Endothelial cell (in vitro differentiated cells): ENCODE results near the gene FBXO38. TPM values are rescaled to one million over a fixed set of nuclear protein-coding genes. Genes with fewer than 3 reads are reported as not detected.

ENCODE experiments used
- DNase-seq: peaks from one replicate; pipeline ENCODE4 v3.0.0; 2021; ENCODE audit warnings: low spot score
- H3K27ac Mint-ChIP-seq: one replicate; pipeline ENCODE4 v1.8.0; 2021; ENCODE audit warnings: mixed read lengths, inconsistent platforms; ENCODE audit not compliant: unreplicated experiment
- H3K27me3 Mint-ChIP-seq: one replicate; pipeline ENCODE4 v1.8.0; 2021; ENCODE audit warnings: mild to moderate bottlenecking, moderate library complexity, mixed read lengths, inconsistent platforms; ENCODE audit not compliant: unreplicated experiment
- H3K36me3 Mint-ChIP-seq: one replicate; pipeline ENCODE4 v1.8.0; 2021; ENCODE audit warnings: mild to moderate bottlenecking, low read depth, mixed read lengths, inconsistent platforms; ENCODE audit not compliant: unreplicated experiment
- H3K4me1 Mint-ChIP-seq: one replicate; pipeline ENCODE4 v1.8.0; 2021; ENCODE audit warnings: mild to moderate bottlenecking, mixed read lengths, inconsistent platforms; ENCODE audit not compliant: unreplicated experiment
- H3K4me3 Mint-ChIP-seq: one replicate; pipeline ENCODE4 v1.8.0; 2021; ENCODE audit warnings: mild to moderate bottlenecking, mixed read lengths, inconsistent platforms; ENCODE audit not compliant: unreplicated experiment
- H3K9me3 Mint-ChIP-seq: one replicate; pipeline ENCODE4 v1.8.0; 2021; ENCODE audit warnings: mixed read lengths, inconsistent platforms; ENCODE audit not compliant: unreplicated experiment
- total RNA-seq: library from RNA; stranded (reverse); fragmentation: NEBNext Ultra II Directional; extraction: Animal tissue kit (Norgen Biotek cat#: 25700); gene quantifications from one replicate; pipeline ENCODE4 v1.2.1, GENCODE V29; 2021; ENCODE audit not compliant: unreplicated experiment
- TF ChIP-seq, protein P1 (sequence below): fragments of 200-600 bp; sonication (generic); IDR thresholded peaks from one replicate; pipeline ENCODE4 v1.5.0; 2021; ENCODE audit warnings: antibody characterized with exemption; ENCODE audit not compliant: unreplicated experiment

The FBXO38 gene
- total RNA-seq, 1 donor from 2014 or later, result 50.0 TPM

- Mint-ChIP-seq H3K27me3 (no peaks in the 10 kb centered on the region), H3K4me1 (no peaks in the 10 kb centered on the region), H3K36me3 (peaks cover 26% of the 10 kb centered on the region), H3K4me3 (no peak overlapping the region), H3K27ac (no peak overlapping the region), H3K9me3 (no peaks in the 10 kb centered on the region)
- DNase-seq, result no peak
- TF ChIP-seq, protein P1, sequence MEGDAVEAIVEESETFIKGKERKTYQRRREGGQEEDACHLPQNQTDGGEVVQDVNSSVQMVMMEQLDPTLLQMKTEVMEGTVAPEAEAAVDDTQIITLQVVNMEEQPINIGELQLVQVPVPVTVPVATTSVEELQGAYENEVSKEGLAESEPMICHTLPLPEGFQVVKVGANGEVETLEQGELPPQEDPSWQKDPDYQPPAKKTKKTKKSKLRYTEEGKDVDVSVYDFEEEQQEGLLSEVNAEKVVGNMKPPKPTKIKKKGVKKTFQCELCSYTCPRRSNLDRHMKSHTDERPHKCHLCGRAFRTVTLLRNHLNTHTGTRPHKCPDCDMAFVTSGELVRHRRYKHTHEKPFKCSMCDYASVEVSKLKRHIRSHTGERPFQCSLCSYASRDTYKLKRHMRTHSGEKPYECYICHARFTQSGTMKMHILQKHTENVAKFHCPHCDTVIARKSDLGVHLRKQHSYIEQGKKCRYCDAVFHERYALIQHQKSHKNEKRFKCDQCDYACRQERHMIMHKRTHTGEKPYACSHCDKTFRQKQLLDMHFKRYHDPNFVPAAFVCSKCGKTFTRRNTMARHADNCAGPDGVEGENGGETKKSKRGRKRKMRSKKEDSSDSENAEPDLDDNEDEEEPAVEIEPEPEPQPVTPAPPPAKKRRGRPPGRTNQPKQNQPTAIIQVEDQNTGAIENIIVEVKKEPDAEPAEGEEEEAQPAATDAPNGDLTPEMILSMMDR, result no peak
These were observed 34.8 kb downstream of the FBXO38 start for GRCh38 chr5:148418511-148418910.

DNA sequence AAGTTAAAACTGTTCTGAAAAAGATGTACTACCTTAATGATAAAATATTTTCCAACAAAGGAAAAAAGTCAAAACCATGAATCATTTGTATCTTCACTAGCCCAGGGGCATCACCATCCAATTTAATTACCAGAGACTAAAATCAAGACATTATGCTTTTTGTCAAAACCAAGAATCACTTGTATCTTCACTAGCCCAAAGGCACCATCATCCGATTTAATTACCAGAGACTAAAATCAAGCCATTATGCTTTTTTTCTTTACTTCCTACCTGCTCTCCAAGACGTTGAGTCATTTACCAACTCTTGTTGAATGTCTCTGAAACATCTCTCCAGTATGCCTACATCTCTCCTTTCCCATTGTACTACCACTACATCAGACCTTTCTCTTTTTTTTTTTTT lies 37.9 kb downstream of the FBXO38 start:
- Mint-ChIP-seq H3K9me3 (no peaks in the 10 kb centered on the region), H3K27ac (no peak overlapping the region), H3K27me3 (no peaks in the 10 kb centered on the region), H3K4me1 (no peaks in the 10 kb centered on the region), H3K36me3 (peaks cover 35% of the 10 kb centered on the region), H3K4me3 (no peak overlapping the region)
- no peak for DNase-seq
- TF ChIP-seq, protein P1, result no peak

DNA sequence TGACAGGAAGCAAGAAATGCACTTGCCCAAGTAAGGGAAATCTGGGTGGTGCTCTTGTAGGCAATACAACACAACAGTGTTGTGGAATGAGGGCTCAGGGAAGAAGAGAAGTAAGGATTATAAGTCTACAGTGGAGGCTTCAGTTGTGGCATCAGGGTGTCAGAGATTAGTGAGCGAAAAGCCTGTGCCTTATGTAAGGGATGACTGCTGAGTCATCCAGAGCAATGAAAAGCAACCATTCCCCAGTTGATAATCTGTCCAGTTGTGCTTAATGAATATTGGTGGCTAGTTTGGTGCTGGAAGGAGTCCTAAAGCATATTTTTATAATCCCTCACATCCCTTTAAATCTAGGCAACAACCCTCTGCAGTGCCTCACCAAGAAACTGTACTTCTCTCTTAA lies 42.0 kb downstream of the FBXO38 start:
- no peak for DNase-seq
- Mint-ChIP-seq H3K36me3 (peaks cover 35% of the 10 kb centered on the region), H3K9me3 (no peaks in the 10 kb centered on the region), H3K27ac (no peak overlapping the region), H3K4me1 (no peaks in the 10 kb centered on the region), H3K27me3 (no peaks in the 10 kb centered on the region), H3K4me3 (no peak overlapping the region)
- TF ChIP-seq, protein P1, result no peak

DNA sequence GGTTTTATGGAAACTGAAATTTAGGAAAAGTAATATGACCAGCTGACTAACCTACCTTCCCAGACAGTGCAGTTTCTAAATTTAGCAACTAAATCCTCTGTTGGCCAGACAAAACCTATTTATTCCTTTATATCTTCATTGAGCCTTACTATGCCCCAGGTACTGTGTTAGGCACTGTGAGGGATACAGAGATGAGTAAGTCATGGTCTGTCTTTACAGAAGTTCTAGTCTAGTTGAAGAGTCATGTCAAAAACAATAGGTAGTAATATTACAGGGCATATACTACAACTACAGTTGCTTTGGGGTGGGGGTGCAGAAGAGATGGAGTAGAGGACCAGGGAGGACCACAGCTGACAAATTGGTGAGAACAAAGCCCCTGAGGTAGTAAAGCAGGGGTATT lies 42.8 kb downstream of the FBXO38 start:
- Mint-ChIP-seq H3K27ac (no peak overlapping the region), H3K36me3 (peaks cover 35% of the 10 kb centered on the region), H3K27me3 (no peaks in the 10 kb centered on the region), H3K9me3 (no peaks in the 10 kb centered on the region), H3K4me1 (no peaks in the 10 kb centered on the region), H3K4me3 (no peak overlapping the region)
- TF ChIP-seq, protein P1, result no peak
- DNase-seq, result no peak

- Mint-ChIP-seq H3K4me1 (no peaks in the 10 kb centered on the region), H3K27ac (no peak overlapping the region), H3K36me3 (peaks cover 26% of the 10 kb centered on the region), H3K4me3 (no peak overlapping the region), H3K27me3 (no peaks in the 10 kb centered on the region), H3K9me3 (no peaks in the 10 kb centered on the region)
- no peak for DNase-seq
- TF ChIP-seq, protein P1, result no peak
These were observed 43.7 kb downstream of the FBXO38 start for GRCh38 chr5:148427370-148428042.
